ENCODE measurements around the gene ZKSCAN3.

DNA sequence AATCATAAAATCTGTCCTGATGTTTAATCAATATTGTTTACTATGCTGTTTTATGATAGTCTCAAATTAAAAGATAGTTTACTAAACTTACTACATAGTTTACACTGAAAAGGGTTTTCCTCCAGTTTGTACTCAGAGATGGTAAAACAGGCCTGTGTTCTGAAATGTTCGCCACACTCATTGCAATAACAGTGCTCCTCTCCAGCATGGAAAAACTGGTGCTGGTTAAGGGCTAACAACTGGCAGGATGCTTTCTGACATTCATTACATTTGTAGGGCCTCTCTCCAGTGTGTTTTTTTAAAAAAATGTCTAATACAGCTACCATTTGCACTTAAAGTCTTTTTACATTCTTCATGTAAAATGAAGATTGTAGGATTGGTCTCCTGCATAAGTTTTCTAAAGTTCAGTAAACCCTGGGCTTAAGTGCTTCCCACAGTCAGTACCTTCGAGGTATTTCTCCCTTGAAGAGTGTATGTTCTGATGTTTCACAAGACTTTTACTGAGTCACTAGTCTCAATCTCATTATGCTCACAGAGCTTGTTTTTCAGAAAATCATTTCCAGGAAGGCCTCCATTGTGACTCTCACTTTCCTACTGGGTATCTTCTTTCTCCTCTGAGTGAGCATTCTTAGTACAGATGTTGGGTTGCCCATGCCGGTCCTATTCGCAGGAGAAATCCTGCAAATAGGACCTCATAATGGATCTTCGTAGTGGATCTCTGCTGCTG lies 58.5 kb downstream of the ZKSCAN3 start:
- TF ChIP-seq CTCF (IDR thresholded peaks at IDR 0.05): no peak
- no peak for TF ChIP-seq EZH2 (IDR thresholded peaks at IDR 0.05; ENCODE audit: borderline replicate concordance, insufficient read depth, low read depth, low read length, poor library complexity, severe bottlenecking)

Measured in B cell (primary cell).